ENCODE data around the gene TEX22. TPM values are rescaled to one million over a fixed set of nuclear protein-coding genes. Genes with fewer than 3 reads are reported as not detected.

TEX22 gene
- total RNA-seq, 4 donors from 2014 or later, result 0.17 to 0.34 TPM; not detected in 2

DNA sequence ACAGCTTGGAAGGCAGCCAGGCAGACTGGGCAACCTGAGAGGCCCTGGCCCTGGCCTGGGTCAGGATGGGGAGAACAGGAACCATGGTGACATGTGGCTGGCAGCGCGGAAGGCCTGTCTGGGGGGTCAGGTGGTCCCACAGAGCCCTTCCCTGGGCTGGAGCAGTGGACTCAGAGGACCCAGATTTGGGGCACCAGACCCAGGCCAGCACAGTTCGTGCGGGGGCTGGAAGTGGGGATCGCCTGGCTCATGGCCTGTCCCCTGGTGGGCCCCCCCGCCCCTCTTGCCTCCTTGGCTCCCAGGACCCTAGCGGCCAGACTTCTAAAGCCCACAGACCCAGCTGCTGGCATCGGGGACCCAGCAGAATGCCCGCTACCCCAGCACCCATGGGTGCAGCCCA, 42.7 kb downstream of the TEX22 start:
- H3K4me3 ChIP-seq (ENCODE audit: low read depth, poor library complexity, severe bottlenecking), result no peak overlapping the region
- WGBS, 2 donors, result 83 to 100% methylated on average over 2 to 8 of the region's 9 CpGs
- intact Hi-C loops (cut with DNase I; ENCODE audit: low total_unique reads), result no loop called here
- no peak for DNase-seq (ENCODE audit: low spot score in 2 of 2)
- TF ChIP-seq, protein P1, sequence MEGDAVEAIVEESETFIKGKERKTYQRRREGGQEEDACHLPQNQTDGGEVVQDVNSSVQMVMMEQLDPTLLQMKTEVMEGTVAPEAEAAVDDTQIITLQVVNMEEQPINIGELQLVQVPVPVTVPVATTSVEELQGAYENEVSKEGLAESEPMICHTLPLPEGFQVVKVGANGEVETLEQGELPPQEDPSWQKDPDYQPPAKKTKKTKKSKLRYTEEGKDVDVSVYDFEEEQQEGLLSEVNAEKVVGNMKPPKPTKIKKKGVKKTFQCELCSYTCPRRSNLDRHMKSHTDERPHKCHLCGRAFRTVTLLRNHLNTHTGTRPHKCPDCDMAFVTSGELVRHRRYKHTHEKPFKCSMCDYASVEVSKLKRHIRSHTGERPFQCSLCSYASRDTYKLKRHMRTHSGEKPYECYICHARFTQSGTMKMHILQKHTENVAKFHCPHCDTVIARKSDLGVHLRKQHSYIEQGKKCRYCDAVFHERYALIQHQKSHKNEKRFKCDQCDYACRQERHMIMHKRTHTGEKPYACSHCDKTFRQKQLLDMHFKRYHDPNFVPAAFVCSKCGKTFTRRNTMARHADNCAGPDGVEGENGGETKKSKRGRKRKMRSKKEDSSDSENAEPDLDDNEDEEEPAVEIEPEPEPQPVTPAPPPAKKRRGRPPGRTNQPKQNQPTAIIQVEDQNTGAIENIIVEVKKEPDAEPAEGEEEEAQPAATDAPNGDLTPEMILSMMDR (IDR thresholded peaks at IDR 0.05), result no peak
- no peak for TF ChIP-seq POLR2A (IDR thresholded peaks at IDR 0.05)

DNA sequence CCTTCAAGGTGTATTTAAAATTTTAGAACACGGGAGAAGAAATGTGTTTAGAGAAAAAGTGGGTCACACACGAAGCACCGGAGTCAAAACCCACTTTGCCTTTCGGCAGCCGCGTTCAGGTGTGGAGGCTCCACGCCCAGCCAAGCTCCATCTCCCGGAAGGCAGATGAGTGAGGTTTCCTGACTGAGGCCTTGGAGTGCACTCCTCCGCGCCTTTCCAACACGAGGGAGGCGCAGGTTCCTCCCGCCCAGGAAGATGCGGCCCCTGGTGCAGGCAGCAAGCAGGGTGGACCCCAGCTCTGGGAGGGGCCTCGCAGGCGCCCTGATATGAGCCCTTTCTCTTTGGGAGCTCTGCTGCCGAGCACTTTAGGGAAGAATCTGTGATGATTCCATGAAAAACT, 43.8 kb downstream of the TEX22 start:
- intact Hi-C loops (cut with DNase I; ENCODE audit: low total_unique reads), result no loop called here
- 77 to 79% methylated on average over 17 of the region's 17 CpGs for WGBS, 2 donors
- TF ChIP-seq, protein P1 (IDR thresholded peaks at IDR 0.05), result no peak
- no peak for TF ChIP-seq POLR2A (IDR thresholded peaks at IDR 0.05)
- no peak for DNase-seq (ENCODE audit: low spot score in 2 of 2)
- no peak overlapping the region for H3K4me3 ChIP-seq (ENCODE audit: low read depth, poor library complexity, severe bottlenecking)

DNA sequence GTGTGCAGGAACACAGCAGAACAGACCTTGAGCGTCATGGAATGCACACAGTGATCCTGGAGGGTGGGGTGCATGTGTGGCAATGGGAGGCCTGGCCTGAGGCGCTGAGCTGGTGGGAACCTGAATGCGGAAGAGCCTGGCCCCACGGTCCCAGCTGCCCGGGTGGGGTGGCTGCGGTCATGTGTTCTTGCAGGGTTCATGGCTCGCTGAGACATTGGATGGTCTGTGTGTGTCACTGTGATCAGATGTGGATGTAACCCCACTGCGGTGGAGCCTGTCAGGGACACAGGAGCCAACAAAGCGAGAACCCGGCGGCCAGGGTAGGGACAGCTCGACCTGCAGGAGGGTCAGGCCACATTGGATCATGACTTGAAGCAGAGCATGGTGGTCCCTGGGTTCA, 44.5 kb downstream of the TEX22 start:
- intact Hi-C loops (cut with DNase I; ENCODE audit: low total_unique reads), result no loop called here
- DNase-seq (ENCODE audit: low spot score in 2 of 2), result no peak
- H3K4me3 ChIP-seq (ENCODE audit: low read depth, poor library complexity, severe bottlenecking), result no peak overlapping the region
- 80 to 85% methylated on average over 10 to 12 of the region's 12 CpGs for WGBS, 2 donors
- TF ChIP-seq, protein P1 (IDR thresholded peaks at IDR 0.05), result no peak

DNA sequence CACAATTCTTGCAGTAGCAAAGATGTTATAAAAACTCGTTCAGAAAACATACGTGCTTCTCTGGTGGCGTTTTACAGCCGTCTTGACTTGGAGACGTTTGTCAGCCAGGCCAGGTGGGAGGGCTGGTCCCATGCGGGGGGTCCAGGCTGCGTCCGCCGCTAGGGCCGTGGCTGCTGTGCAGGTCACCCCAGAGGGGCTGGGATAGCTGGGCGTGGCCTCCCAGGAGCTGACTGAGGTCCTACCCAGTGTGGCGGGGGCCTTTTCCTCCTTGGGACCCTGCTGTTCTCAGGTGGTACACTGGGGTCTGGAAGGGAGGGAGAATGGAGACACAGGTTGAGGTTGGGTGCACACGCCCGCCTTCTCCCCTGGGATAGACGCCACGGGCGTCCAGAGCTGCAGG, 46.5 kb downstream of the TEX22 start:
- no peak overlapping the region for H3K4me3 ChIP-seq (ENCODE audit: low read depth, poor library complexity, severe bottlenecking)
- no peak for DNase-seq (ENCODE audit: low spot score in 2 of 2)
- intact Hi-C loops (cut with DNase I; ENCODE audit: low total_unique reads), result no loop called here
- no peak for TF ChIP-seq POLR2A (IDR thresholded peaks at IDR 0.05)
- TF ChIP-seq, protein P1 (IDR thresholded peaks at IDR 0.05), result no peak
- WGBS, 2 donors, result 86 to 93% methylated on average over 11 to 12 of the region's 17 CpGs

DNA sequence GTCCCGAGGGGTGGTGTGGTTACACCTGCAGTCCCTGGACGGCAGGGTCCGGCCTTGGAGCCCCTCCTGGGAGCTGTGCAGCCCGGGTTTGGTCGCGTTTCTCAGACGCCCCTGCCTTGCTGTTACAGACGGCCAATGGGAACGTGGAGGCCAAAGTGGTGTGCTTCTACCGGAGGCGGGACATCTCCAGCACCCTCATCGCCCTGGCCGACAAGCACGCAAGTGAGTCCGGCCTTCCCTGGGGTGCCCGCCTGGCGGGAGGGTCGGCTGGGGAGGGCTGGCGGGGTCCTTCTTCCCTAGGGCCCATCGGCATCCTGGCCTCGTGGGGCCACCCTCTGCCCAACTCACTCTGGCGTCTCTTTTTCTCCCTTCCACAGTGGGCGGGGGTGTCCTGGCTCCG, 47.0 kb downstream of the TEX22 start:
- TF ChIP-seq, protein P1 (IDR thresholded peaks at IDR 0.05), result no peak
- TF ChIP-seq POLR2A (IDR thresholded peaks at IDR 0.05), result no peak
- WGBS, 2 donors, result 84 to 88% methylated on average over 23 to 24 of the region's 24 CpGs
- no peak overlapping the region for H3K4me3 ChIP-seq (ENCODE audit: low read depth, poor library complexity, severe bottlenecking)
- peak in 1 of 2 donors; percentile 83 for DNase-seq (ENCODE audit: low spot score in 2 of 2)
- intact Hi-C loops (cut with DNase I; ENCODE audit: low total_unique reads), result no loop called here

All from lower leg skin (tissue), 4 donors.